Natural killer cell treated with Interleukin-12 subunit alpha and Interleukin-12 subunit beta and Interleukin-15 and Interleukin-18, amount 100 ng/mL, for 72 hours (primary cell): ENCODE results near the gene SPC24. TPM values are rescaled to one million over a fixed set of nuclear protein-coding genes. Genes with fewer than 3 reads are reported as not detected.

Experiments used
- ATAC-seq, 2 donors: fragments of 150-1000 bp; cut with Tn5 transposase in 1 of 2; sonication (Bioruptor Pico), chemical (Tn5 transposase) in 1 of 2; 2 replicates each; pipeline ENCODE4 v1.10.0; 2021
- DNase-seq: peaks from one replicate; pipeline ENCODE4 v3.0.0; 2022; ENCODE audit warnings: low spot score
- H3K27ac Mint-ChIP-seq, 2 donors: 1 replicate in 1 of 2; 2 replicates in 1 of 2; pipeline ENCODE4 v1.8.0; 2022; ENCODE audit warnings: mixed read lengths in 2 of 2, mild to moderate bottlenecking in 1 of 2, moderate library complexity in 1 of 2
- H3K27me3 Mint-ChIP-seq, 2 donors: 1 replicate in 1 of 2; 2 replicates in 1 of 2; pipeline ENCODE4 v1.8.0; 2022; ENCODE audit warnings: mixed read lengths in 2 of 2
- H3K36me3 Mint-ChIP-seq: one replicate; pipeline ENCODE4 v1.8.0; 2022; ENCODE audit warnings: mixed read lengths
- H3K4me1 Mint-ChIP-seq, 2 donors: 1 replicate in 1 of 2; 2 replicates in 1 of 2; pipeline ENCODE4 v1.8.0; 2022; ENCODE audit warnings: low read depth in 2 of 2, mixed read lengths in 2 of 2, mild to moderate bottlenecking in 1 of 2
- H3K4me3 Mint-ChIP-seq: one replicate; pipeline ENCODE4 v1.8.0; 2022; ENCODE audit warnings: mixed read lengths
- H3K9me3 Mint-ChIP-seq: 2 replicates; pipeline ENCODE4 v1.8.0; 2022; ENCODE audit warnings: mixed read lengths
- total RNA-seq, 2 donors: library from RNA; stranded (reverse); gene quantifications; one replicate each; pipeline ENCODE4 v1.2.3, GENCODE V29; 2022

Gene SPC24
- 10 to 100 TPM; 26.6 to 48.3 TPM for total RNA-seq

GRCh38 chr19:11155373-11156120, at the start of gene SPC24:
SPC24 (minus strand) TSS chr19:11155782; CDS start chr19:11155776, 6 bp downstream.
- H3K36me3 Mint-ChIP-seq = no peaks in the 10 kb centered on the region

GRCh38 chr19:11204943-11205349, 49.4 kb upstream of the SPC24 start:
- H3K27ac Mint-ChIP-seq = no peak overlapping the region
- no peak for ATAC-seq
- no peaks in the 10 kb centered on the region for H3K36me3 Mint-ChIP-seq
- no peak for DNase-seq
- peaks cover 5 to 6% of the 10 kb centered on the region in 2 donors for H3K27me3 Mint-ChIP-seq
- no peak overlapping the region for H3K4me3 Mint-ChIP-seq
- no peaks in the 10 kb centered on the region for H3K9me3 Mint-ChIP-seq
- H3K4me1 Mint-ChIP-seq = peaks cover under 1 to 9% of the 10 kb centered on the region in 2 donors

More at GRCh38 chr19:11155373-11156120, at the start of gene SPC24:
- Mint-ChIP-seq H3K4me3 (peak within 1 kb of the TSS; percentile 92), H3K4me1 (peaks cover 12 to 13% of the 10 kb centered on the region in 2 donors), H3K27me3 (no peaks in the 10 kb centered on the region), H3K27ac (peak within 1 kb of the TSS; percentile 22 to 80), H3K9me3 (no peaks in the 10 kb centered on the region)
- DNase-seq (peak; percentile 96), ATAC-seq (peak; percentile 100)

- Mint-ChIP-seq H3K36me3 (no peaks in the 10 kb centered on the region), H3K27ac (no peak overlapping the region), H3K27me3 (peaks cover 5 to 6% of the 10 kb centered on the region in 2 donors), H3K4me1 (peaks cover 0 to 6% of the 10 kb centered on the region in 2 donors), H3K4me3 (no peak overlapping the region), H3K9me3 (no peaks in the 10 kb centered on the region)
- ATAC-seq = no peak
- DNase-seq = no peak
These were observed 48.6 kb upstream of the SPC24 start for GRCh38 chr19:11204076-11204602.

GRCh38 chr19:11203194-11204075, 47.9 kb upstream of the SPC24 start:
- peaks cover 0 to 6% of the 10 kb centered on the region in 2 donors for H3K4me1 Mint-ChIP-seq
- no peaks in the 10 kb centered on the region for H3K36me3 Mint-ChIP-seq
- H3K9me3 Mint-ChIP-seq = no peaks in the 10 kb centered on the region
- ATAC-seq = peak; percentile 28 to 62
- no peak for DNase-seq
- peaks cover 5 to 6% of the 10 kb centered on the region in 2 donors for H3K27me3 Mint-ChIP-seq
- H3K27ac Mint-ChIP-seq = no peak overlapping the region
- H3K4me3 Mint-ChIP-seq = no peak overlapping the region

- Mint-ChIP-seq H3K27me3 (peaks cover 5 to 6% of the 10 kb centered on the region in 2 donors), H3K4me3 (no peak overlapping the region), H3K36me3 (no peaks in the 10 kb centered on the region), H3K4me1 (peaks cover 0 to 9% of the 10 kb centered on the region in 2 donors), H3K27ac (no peak overlapping the region), H3K9me3 (no peaks in the 10 kb centered on the region)
- DNase-seq (no peak), ATAC-seq (no peak)
These were observed 47.1 kb upstream of the SPC24 start for GRCh38 chr19:11202488-11203193.

- DNase-seq (no peak), ATAC-seq (no peak)
- Mint-ChIP-seq H3K9me3 (no peaks in the 10 kb centered on the region), H3K27me3 (peaks cover 5 to 6% of the 10 kb centered on the region in 2 donors), H3K36me3 (no peaks in the 10 kb centered on the region), H3K4me1 (peaks cover 0 to 9% of the 10 kb centered on the region in 2 donors), H3K4me3 (no peak overlapping the region), H3K27ac (no peak overlapping the region)
These were observed 46.2 kb upstream of the SPC24 start for GRCh38 chr19:11201791-11202190.

- Mint-ChIP-seq H3K36me3 (no peaks in the 10 kb centered on the region), H3K27me3 (peaks cover 5 to 6% of the 10 kb centered on the region in 2 donors), H3K9me3 (no peaks in the 10 kb centered on the region), H3K4me3 (no peak overlapping the region), H3K27ac (no peak overlapping the region), H3K4me1 (peaks cover 0 to 13% of the 10 kb centered on the region in 2 donors)
- ATAC-seq = no peak
- no peak for DNase-seq
These were observed 45.3 kb upstream of the SPC24 start for GRCh38 chr19:11200931-11201330.

- ATAC-seq = no peak
- Mint-ChIP-seq H3K27me3 (peaks cover 6 to 9% of the 10 kb centered on the region in 2 donors), H3K4me1 (peaks cover 5 to 17% of the 10 kb centered on the region in 2 donors), H3K4me3 (no peak overlapping the region), H3K36me3 (no peaks in the 10 kb centered on the region), H3K9me3 (no peaks in the 10 kb centered on the region), H3K27ac (no peak overlapping the region)
- no peak for DNase-seq
These were observed 44.5 kb upstream of the SPC24 start for GRCh38 chr19:11200015-11200574.

GRCh38 chr19:11199517-11199916, 43.9 kb upstream of the SPC24 start:
- Mint-ChIP-seq H3K4me3 (no peak overlapping the region), H3K27me3 (peaks cover 6 to 9% of the 10 kb centered on the region in 2 donors), H3K36me3 (no peaks in the 10 kb centered on the region), H3K4me1 (peaks cover 5 to 17% of the 10 kb centered on the region in 2 donors), H3K27ac (no peak overlapping the region), H3K9me3 (no peaks in the 10 kb centered on the region)
- ATAC-seq (no peak), DNase-seq (no peak)

GRCh38 chr19:11198769-11199424, 43.3 kb upstream of the SPC24 start:
- ATAC-seq (no peak), DNase-seq (no peak)
- Mint-ChIP-seq H3K4me3 (peak overlapping the region; percentile 76), H3K27ac (no peak overlapping the region), H3K4me1 (peaks cover 5 to 14% of the 10 kb centered on the region in 2 donors), H3K27me3 (peaks cover 6 to 7% of the 10 kb centered on the region in 2 donors), H3K9me3 (no peaks in the 10 kb centered on the region), H3K36me3 (no peaks in the 10 kb centered on the region)

GRCh38 chr19:11198175-11198534, 42.6 kb upstream of the SPC24 start:
- Mint-ChIP-seq H3K27me3 (peaks cover 4 to 6% of the 10 kb centered on the region in 2 donors), H3K27ac (no peak overlapping the region), H3K4me1 (peaks cover 5 to 13% of the 10 kb centered on the region in 2 donors), H3K9me3 (no peaks in the 10 kb centered on the region), H3K4me3 (peak overlapping the region; percentile 76), H3K36me3 (no peaks in the 10 kb centered on the region)
- DNase-seq (no peak), ATAC-seq (no peak)

- ATAC-seq (peak; percentile 93 to 94), DNase-seq (peak; percentile 87)
- peaks cover 0 to 4% of the 10 kb centered on the region in 2 donors for H3K27me3 Mint-ChIP-seq
- no peaks in the 10 kb centered on the region for H3K9me3 Mint-ChIP-seq
- no peaks in the 10 kb centered on the region for H3K36me3 Mint-ChIP-seq
- H3K4me1 Mint-ChIP-seq = peaks cover 5 to 10% of the 10 kb centered on the region in 2 donors
- H3K4me3 Mint-ChIP-seq = peak within 1 kb of the TSS; percentile 76
- H3K27ac Mint-ChIP-seq = no peak within 1 kb of the TSS
These were observed 42.0 kb upstream of the SPC24 start, which contains the start of gene KANK2 for GRCh38 chr19:11197291-11198174. KANK2 (minus strand) TSS chr19:11197545; CDS start chr19:11194511, 3,034 bp downstream.
